ENCODE data around the gene EREG.

DNA sequence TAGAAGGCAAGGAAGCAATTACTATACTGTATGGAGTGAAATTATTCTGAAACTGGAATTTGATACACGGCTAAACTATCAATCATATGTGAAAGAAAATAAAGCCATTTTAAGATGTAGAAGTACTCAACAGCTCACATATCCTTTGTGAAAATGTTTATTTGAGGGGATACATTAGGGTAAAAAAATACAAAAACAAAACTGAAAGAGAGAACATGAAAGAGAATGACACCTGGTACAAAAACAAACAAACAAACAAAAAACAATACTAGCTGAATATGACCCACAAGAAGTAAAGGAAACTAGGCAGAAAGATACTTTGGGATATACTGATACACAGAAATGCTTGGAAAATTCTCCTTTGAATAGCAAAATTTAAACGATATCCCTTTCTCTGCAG, 59.2 kb downstream of the EREG start:
- TF ChIP-seq POLR2A (IDR thresholded peaks at IDR 0.05), result no peak
- TF ChIP-seq, protein P1, sequence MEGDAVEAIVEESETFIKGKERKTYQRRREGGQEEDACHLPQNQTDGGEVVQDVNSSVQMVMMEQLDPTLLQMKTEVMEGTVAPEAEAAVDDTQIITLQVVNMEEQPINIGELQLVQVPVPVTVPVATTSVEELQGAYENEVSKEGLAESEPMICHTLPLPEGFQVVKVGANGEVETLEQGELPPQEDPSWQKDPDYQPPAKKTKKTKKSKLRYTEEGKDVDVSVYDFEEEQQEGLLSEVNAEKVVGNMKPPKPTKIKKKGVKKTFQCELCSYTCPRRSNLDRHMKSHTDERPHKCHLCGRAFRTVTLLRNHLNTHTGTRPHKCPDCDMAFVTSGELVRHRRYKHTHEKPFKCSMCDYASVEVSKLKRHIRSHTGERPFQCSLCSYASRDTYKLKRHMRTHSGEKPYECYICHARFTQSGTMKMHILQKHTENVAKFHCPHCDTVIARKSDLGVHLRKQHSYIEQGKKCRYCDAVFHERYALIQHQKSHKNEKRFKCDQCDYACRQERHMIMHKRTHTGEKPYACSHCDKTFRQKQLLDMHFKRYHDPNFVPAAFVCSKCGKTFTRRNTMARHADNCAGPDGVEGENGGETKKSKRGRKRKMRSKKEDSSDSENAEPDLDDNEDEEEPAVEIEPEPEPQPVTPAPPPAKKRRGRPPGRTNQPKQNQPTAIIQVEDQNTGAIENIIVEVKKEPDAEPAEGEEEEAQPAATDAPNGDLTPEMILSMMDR (IDR thresholded peaks at IDR 0.05), result no peak

Data from uterus (tissue), 2 donors.